ENCODE measurements around the gene PKLR. TPM values are rescaled to one million over a fixed set of nuclear protein-coding genes. Genes with fewer than 3 reads are reported as not detected.

Gene PKLR
- total RNA-seq, 1 donor from 2014 or later: not detected

DNA sequence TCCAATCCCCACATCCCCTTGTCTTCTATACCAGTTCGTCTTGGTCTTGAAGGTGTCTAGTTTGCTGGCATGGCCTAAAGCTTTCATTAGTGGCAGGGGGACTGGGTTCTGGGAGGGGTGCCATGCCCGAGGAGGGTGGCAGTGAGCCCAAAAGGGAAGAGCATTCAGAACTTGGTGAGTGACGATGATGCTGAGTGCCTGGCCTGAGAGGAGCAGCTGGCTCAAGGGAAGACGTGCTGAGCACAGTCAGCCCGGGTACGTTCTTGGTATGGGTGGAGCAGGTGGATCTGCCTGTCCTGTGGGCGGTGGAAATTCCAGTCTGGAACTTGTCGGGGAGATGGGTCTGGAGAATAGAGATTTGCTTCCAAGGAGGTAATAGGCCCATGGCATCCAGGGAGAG, 12.0 kb upstream of the PKLR start:
- Histone ChIP-seq H3K36me3 (peaks cover 9 to 24% of the 10 kb centered on the region in 2 donors), H3K27me3 (no peaks in the 10 kb centered on the region), H3K9me3 (no peaks in the 10 kb centered on the region), H3K4me1 (peaks cover 6 to 9% of the 10 kb centered on the region in 2 donors), H3K27ac (no peak overlapping the region), H3K4me3 (no peak overlapping the region)
- intact Hi-C loops (cut with DNase I): no loop called here
- DNase-seq (ENCODE audit: low spot score in 2 of 2): no peak
- TF ChIP-seq, protein P1, sequence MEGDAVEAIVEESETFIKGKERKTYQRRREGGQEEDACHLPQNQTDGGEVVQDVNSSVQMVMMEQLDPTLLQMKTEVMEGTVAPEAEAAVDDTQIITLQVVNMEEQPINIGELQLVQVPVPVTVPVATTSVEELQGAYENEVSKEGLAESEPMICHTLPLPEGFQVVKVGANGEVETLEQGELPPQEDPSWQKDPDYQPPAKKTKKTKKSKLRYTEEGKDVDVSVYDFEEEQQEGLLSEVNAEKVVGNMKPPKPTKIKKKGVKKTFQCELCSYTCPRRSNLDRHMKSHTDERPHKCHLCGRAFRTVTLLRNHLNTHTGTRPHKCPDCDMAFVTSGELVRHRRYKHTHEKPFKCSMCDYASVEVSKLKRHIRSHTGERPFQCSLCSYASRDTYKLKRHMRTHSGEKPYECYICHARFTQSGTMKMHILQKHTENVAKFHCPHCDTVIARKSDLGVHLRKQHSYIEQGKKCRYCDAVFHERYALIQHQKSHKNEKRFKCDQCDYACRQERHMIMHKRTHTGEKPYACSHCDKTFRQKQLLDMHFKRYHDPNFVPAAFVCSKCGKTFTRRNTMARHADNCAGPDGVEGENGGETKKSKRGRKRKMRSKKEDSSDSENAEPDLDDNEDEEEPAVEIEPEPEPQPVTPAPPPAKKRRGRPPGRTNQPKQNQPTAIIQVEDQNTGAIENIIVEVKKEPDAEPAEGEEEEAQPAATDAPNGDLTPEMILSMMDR (IDR thresholded peaks at IDR 0.05): no peak

GRCh38 chr1:155309423-155310021, 8.3 kb upstream of the PKLR start:
- peaks cover 6 to 9% of the 10 kb centered on the region in 2 donors for H3K4me1 ChIP-seq
- TF ChIP-seq, protein P1 (IDR thresholded peaks at IDR 0.05): no peak
- H3K27ac ChIP-seq: peak overlapping the region; percentile 87
- H3K27me3 ChIP-seq: no peaks in the 10 kb centered on the region
- H3K36me3 ChIP-seq: peaks cover 3 to 17% of the 10 kb centered on the region in 2 donors
- H3K9me3 ChIP-seq: no peaks in the 10 kb centered on the region
- intact Hi-C loops (cut with DNase I): no loop called here
- H3K4me3 ChIP-seq: peak overlapping the region; percentile 70 to 77
- no peak for DNase-seq (ENCODE audit: low spot score in 2 of 2)

DNA sequence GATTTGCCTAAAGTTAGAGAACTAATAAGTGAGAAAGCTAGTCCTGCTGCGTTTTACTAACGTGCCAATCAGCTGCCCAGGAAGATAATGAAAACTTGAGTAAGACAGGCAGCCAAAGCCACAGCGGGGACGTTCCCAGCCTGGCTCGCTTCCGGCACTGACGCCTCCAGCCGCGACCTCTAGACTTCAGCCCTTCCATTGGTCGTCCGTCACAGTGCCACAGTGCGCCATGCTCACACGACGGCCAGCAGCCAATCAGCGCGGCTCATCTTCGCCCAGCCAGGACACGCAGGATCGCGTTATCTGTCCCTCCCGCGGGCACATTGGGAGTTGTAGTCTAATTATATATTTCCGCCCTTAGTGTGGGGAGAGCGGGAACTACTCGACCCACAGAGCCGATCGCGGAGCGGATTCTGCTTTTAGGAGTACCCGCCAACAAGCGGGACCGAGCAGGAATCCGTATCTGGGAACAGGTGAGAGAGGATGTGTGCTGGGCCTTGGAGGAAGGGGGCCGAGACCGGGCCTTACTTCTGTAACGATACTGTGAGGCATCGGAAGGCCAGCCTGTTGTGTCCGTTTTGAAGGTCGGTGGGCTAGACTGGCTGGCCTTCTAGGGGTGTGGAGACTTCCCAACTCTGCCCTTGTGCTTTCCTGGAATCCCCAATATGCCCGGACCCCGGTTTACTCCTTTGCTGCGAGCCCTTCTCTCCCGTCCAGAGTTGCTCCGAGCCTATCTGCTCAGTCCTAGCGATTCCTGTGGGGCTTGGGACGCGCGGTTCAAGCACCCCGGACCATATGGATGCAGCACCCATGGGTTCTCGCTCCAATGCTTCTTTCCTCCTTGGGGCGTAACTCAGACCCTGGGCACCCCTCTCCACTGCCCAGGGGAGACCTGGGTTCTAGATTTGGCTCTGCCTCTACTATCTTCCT, 7.5 kb upstream of the PKLR start, which contains the start of gene FDPS:
FDPS (plus strand) TSS at position 374 of the 930 bp plus-strand sequence. CDS start 924 bp downstream, outside the sequence.
- intact Hi-C loops (cut with DNase I): loop anchor here (1.0 kb wide), 4 partner anchors 16 to 254 kb away; partner anchors contain the start of genes ASH1L and HCN3
- no peaks in the 10 kb centered on the region for H3K9me3 ChIP-seq
- TF ChIP-seq, protein P1 (IDR thresholded peaks at IDR 0.05): peak in 1 of 3 experiments; percentile 23
- no peaks in the 10 kb centered on the region for H3K27me3 ChIP-seq
- DNase-seq (ENCODE audit: low spot score in 2 of 2): peak; percentile 98 to 100
- peaks cover 0 to 9% of the 10 kb centered on the region in 2 donors for H3K36me3 ChIP-seq
- H3K4me1 ChIP-seq: peaks cover 6 to 9% of the 10 kb centered on the region in 2 donors
- peak within 1 kb of the TSS; percentile 70 to 77 for H3K4me3 ChIP-seq
- H3K27ac ChIP-seq: peak within 1 kb of the TSS; percentile 87

- Histone ChIP-seq H3K27ac (no peak overlapping the region), H3K4me3 (no peak overlapping the region), H3K4me1 (peaks cover 6 to 9% of the 10 kb centered on the region in 2 donors), H3K9me3 (no peaks in the 10 kb centered on the region), H3K36me3 (no peaks in the 10 kb centered on the region), H3K27me3 (no peaks in the 10 kb centered on the region)
- intact Hi-C loops (cut with DNase I): no loop called here
- TF ChIP-seq, protein P1 (IDR thresholded peaks at IDR 0.05): peak in 1 of 3 experiments; percentile 21
- no peak for DNase-seq (ENCODE audit: low spot score in 2 of 2)
Observed at GRCh38 chr1:155307247-155307740, 6.1 kb upstream of the PKLR start.

- Histone ChIP-seq H3K27me3 (no peaks in the 10 kb centered on the region), H3K36me3 (no peaks in the 10 kb centered on the region), H3K27ac (no peak overlapping the region), H3K4me1 (peaks cover 6 to 9% of the 10 kb centered on the region in 2 donors), H3K9me3 (no peaks in the 10 kb centered on the region), H3K4me3 (no peak overlapping the region)
- intact Hi-C loops (cut with DNase I): no loop called here
- DNase-seq (ENCODE audit: low spot score in 2 of 2): no peak
- TF ChIP-seq, protein P1 (IDR thresholded peaks at IDR 0.05): no peak
Observed at GRCh38 chr1:155305881-155306391, 4.7 kb upstream of the PKLR start.
